H1 (cell line): ENCODE measurements around the gene DOCK10.

Source experiments
- CREB1 ChIP-seq: IDR thresholded peaks from 2 replicates; pipeline ENCODE4 v1.6.1; 2012; ENCODE audit warnings: inconsistent platforms
- EP300 ChIP-seq, 2 experiments: IDR thresholded peaks; 1 replicate in 1 of 2; 2 replicates in 1 of 2; pipeline ENCODE4 v1.6.1; 2011 to 2012; ENCODE audit warnings: low read depth in 2 of 2, low read length in 2 of 2, mild to moderate bottlenecking in 2 of 2, borderline replicate concordance in 1 of 2, inconsistent platforms in 1 of 2, moderate library complexity in 1 of 2
- POLR2AphosphoS5 ChIP-seq: IDR thresholded peaks from 2 replicates; pipeline ENCODE4 v1.6.1; 2011; ENCODE audit warnings: low read depth, low read length
- TBP ChIP-seq: IDR thresholded peaks from 2 replicates; pipeline ENCODE4 v1.6.1; 2011; ENCODE audit warnings: low read depth, low read length, improper control_type of control experiment
- TEAD4 ChIP-seq: IDR thresholded peaks from 2 replicates; pipeline ENCODE4 v1.6.1; 2012; ENCODE audit warnings: low read depth, low read length, inconsistent platforms, mixed read lengths
- TF ChIP-seq, protein P1 (sequence below), 3 experiments: IDR thresholded peaks; 1 replicate in 2 of 3; 2 replicates in 1 of 3; pipeline versions ENCODE4 v1.5.1 to v1.6.1; 2011; ENCODE audit warnings: low read length in 3 of 3, mild to moderate bottlenecking in 3 of 3, inconsistent platforms in 2 of 3, low read depth in 1 of 3, moderate library complexity in 1 of 3; ENCODE audit not compliant: insufficient read depth in 1 of 3; ENCODE audit errors: control extremely low read depth in 1 of 3
- TF ChIP-seq, protein P2 (sequence below): IDR thresholded peaks from 2 replicates; pipeline ENCODE4 v1.6.1; 2011; ENCODE audit warnings: low read depth, mild to moderate bottlenecking, low read length; ENCODE audit not compliant: insufficient read depth

DNA sequence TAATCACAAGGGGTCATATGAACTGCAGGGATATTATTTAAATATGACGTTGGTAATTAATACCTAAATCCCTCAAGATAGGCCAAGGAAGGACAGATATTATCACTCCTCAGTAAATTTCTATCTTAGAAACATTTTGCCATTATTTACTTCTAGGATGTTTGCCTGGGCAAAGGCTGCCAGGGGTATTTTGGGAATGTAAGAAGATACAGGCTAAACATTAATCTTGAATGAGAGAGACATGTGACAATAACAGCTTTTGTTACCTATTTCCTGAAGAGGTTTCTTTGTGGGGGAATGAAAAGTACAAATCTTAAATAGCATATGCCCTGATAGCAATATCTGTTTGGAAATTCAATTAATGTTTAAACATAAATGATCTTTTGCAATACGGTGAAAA lies 325.3 kb downstream of the DOCK10 start:
- TF ChIP-seq, protein P1, sequence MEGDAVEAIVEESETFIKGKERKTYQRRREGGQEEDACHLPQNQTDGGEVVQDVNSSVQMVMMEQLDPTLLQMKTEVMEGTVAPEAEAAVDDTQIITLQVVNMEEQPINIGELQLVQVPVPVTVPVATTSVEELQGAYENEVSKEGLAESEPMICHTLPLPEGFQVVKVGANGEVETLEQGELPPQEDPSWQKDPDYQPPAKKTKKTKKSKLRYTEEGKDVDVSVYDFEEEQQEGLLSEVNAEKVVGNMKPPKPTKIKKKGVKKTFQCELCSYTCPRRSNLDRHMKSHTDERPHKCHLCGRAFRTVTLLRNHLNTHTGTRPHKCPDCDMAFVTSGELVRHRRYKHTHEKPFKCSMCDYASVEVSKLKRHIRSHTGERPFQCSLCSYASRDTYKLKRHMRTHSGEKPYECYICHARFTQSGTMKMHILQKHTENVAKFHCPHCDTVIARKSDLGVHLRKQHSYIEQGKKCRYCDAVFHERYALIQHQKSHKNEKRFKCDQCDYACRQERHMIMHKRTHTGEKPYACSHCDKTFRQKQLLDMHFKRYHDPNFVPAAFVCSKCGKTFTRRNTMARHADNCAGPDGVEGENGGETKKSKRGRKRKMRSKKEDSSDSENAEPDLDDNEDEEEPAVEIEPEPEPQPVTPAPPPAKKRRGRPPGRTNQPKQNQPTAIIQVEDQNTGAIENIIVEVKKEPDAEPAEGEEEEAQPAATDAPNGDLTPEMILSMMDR (IDR thresholded peaks at IDR 0.05; ENCODE audit: control extremely low read depth in 1 of 3, insufficient read depth in 1 of 3, low read depth in 1 of 3, low read length in 3 of 3), result no peak
- no peak for TF ChIP-seq TEAD4
- TF ChIP-seq, protein P2, sequence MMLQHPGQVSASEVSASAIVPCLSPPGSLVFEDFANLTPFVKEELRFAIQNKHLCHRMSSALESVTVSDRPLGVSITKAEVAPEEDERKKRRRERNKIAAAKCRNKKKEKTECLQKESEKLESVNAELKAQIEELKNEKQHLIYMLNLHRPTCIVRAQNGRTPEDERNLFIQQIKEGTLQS, result no peak
- no peak for TF ChIP-seq CREB1
- no peak for TF ChIP-seq POLR2AphosphoS5
- TF ChIP-seq EP300 (IDR thresholded peaks at IDR 0.05; ENCODE audit: borderline replicate concordance in 1 of 2, low read depth in 2 of 2, low read length in 2 of 2), result no peak
- TF ChIP-seq TBP, result no peak
